Kidney epithelial cell (primary cell): Measurements from ENCODE around the gene ATP13A2. TPM values are rescaled to one million over a fixed set of nuclear protein-coding genes. Genes with fewer than 3 reads are reported as not detected.

Source experiments
- DNase-seq: peaks from one replicate; pipeline ENCODE4 v3.0.0-alpha.2; 2010; ENCODE audit warnings: low read depth
- H3K27me3 ChIP-seq: 2 replicates; pipeline ENCODE4 v1.6.0; 2011; ENCODE audit warnings: low read length; ENCODE audit not compliant: control insufficient read depth, insufficient read depth
- H3K36me3 ChIP-seq: 2 replicates; pipeline ENCODE4 v1.5.1; 2011; ENCODE audit warnings: low read length; ENCODE audit not compliant: control insufficient read depth, insufficient read depth
- H3K4me3 ChIP-seq: 2 replicates; pipeline ENCODE4 v1.5.1; 2011; ENCODE audit warnings: low read depth, mild to moderate bottlenecking, control low read depth, low read length
- CTCF ChIP-seq: IDR thresholded peaks from 2 replicates; pipeline ENCODE4 v1.5.1; 2011; ENCODE audit warnings: mild to moderate bottlenecking, moderate library complexity, low read length, control low read depth, inconsistent platforms; ENCODE audit not compliant: insufficient read depth, poor library complexity, severe bottlenecking
- total RNA-seq: library from RNA; depleted of rRNA; stranded (reverse); fragments of >200 nt; gene quantifications from 2 replicates; pipeline ENCODE4 v1.2.3, GENCODE V29; 2015

The ATP13A2 gene
- total RNA-seq, 1 donor from 2014 or later, result 74.1 TPM

GRCh38 chr1:16975838-16976237 lies 35.9 kb downstream of the ATP13A2 start:
- no peaks in the 10 kb centered on the region for H3K27me3 ChIP-seq
- no peak overlapping the region for H3K4me3 ChIP-seq
- DNase-seq, result no peak
- no peak for TF ChIP-seq CTCF
- H3K36me3 ChIP-seq, result peaks cover 1% of the 10 kb centered on the region

- no peak for DNase-seq
- H3K4me3 ChIP-seq, result no peak overlapping the region
- no peaks in the 10 kb centered on the region for H3K27me3 ChIP-seq
- H3K36me3 ChIP-seq, result peaks cover 1% of the 10 kb centered on the region
- TF ChIP-seq CTCF, result no peak
These were observed 36.5 kb downstream of the ATP13A2 start for GRCh38 chr1:16975211-16975610.

- no peaks in the 10 kb centered on the region for H3K27me3 ChIP-seq
- no peak overlapping the region for H3K4me3 ChIP-seq
- DNase-seq, result no peak
- peaks cover 1% of the 10 kb centered on the region for H3K36me3 ChIP-seq
- TF ChIP-seq CTCF, result no peak
These were observed 38.5 kb downstream of the ATP13A2 start for GRCh38 chr1:16973215-16973614.

GRCh38 chr1:16972189-16972895 lies 39.4 kb downstream of the ATP13A2 start:
- TF ChIP-seq CTCF, result no peak
- no peaks in the 10 kb centered on the region for H3K27me3 ChIP-seq
- no peak for DNase-seq
- no peak overlapping the region for H3K4me3 ChIP-seq
- H3K36me3 ChIP-seq, result peaks cover 1% of the 10 kb centered on the region

GRCh38 chr1:16971341-16972188 lies 40.2 kb downstream of the ATP13A2 start:
- peaks cover 1% of the 10 kb centered on the region for H3K36me3 ChIP-seq
- H3K4me3 ChIP-seq, result no peak overlapping the region
- no peak for DNase-seq

More at GRCh38 chr1:16971341-16972188, 40.2 kb downstream of the ATP13A2 start:
- H3K27me3 ChIP-seq, result no peaks in the 10 kb centered on the region
- TF ChIP-seq CTCF, result no peak
